ENCODE data around the gene C1orf159. TPM values are rescaled to one million over a fixed set of nuclear protein-coding genes. Genes with fewer than 3 reads are reported as not detected.
"Not testable (repeated sequence)": the region's sequence is repeated elsewhere in the genome, so short reads cannot be mapped to it uniquely, and the experiment has no call there.

C1orf159 gene
- polyA plus RNA-seq, 2 of the 4 experiments (the other 2 are of a cell fraction): 4.0 to 10.2 TPM

DNA sequence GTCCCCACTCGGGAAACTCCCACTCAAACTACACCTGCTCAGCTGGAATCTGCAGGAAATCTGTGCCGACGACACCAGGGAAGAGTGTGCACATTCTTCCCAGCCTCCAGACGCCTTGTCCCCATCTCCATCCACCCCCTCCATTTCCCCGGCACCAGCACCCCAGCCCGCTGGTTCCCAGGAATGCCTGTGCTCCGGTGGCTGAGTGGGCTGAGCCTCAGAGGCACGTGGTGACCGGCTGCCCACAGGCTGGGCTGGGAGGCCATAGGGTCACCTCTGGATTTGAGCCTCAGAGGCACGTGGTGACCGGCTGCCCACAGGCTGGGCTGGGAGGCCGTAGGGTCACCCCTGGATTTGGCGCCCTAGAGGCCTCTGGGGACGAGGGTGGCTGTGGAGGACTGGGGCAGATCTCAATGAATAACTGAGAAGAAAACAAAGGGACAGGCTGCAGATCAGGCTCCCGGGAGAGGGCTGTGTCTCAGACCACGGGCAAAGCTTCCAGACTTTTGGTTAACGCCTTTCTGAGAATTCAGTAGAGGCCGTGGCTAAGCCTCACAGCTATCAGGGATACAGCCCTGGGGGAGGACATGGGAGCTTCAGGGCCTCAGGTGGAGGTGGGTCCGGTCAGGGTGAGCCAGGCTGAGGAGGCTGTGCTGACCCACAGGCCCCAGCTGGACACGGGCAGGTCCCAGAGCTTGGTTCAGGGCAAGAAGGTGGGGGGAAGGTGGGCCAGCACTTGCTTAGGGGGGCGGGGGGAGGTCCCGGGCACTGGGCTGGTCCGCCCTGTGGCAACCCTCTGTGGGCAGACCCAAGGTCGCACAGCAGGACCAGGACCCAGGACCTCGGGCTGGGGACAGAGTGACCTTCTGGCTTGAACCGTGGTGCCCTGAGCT is 40.5 kb upstream of the C1orf159 start (continued):
- TF ChIP-seq REST (IDR thresholded peaks at IDR 0.05): no peak
- TF ChIP-seq, protein P1, sequence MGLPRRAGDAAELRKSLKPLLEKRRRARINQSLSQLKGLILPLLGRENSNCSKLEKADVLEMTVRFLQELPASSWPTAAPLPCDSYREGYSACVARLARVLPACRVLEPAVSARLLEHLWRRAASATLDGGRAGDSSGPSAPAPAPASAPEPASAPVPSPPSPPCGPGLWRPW (IDR thresholded peaks at IDR 0.05): no peak

DNA sequence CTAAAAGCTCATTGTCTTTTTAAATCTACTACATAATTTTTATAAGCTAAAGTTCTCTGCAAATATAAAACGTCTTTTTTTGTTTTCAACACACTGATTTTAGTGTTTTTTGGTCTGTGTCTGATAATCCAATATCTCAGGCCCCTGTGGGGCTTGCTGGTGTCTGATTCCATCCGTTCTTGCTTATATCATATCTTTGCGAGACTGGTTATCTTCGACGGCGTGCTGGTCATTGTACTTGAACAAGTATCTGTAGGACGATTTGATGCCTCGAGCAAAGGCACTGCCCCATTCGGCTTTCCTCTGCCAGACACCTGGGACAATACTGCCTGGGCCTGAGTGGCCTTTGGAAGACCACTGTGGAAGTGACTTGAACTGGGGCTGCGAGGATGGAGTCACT is 39.4 kb upstream of the C1orf159 start:
- Histone ChIP-seq H3K4me2 (no peak overlapping the region), H3K9me3 (no peaks in the 10 kb centered on the region), H3K4me1 (peaks cover 12% of the 10 kb centered on the region), H3K4me3 (no peak overlapping the region), H3K27ac (no peak overlapping the region)
- 70% methylated on average over 9 of the region's 10 CpGs for WGBS (ENCODE audit: missing lambda C conversion rate)
- TF ChIP-seq RCOR1 (IDR thresholded peaks at IDR 0.05; ENCODE audit: low read depth, low read length): no peak
- TF ChIP-seq EP300 (IDR thresholded peaks at IDR 0.05): no peak
- TF ChIP-seq CBX2 (IDR thresholded peaks at IDR 0.05; ENCODE audit: borderline replicate concordance, low read depth): no peak
- TF ChIP-seq ZFP36 (IDR thresholded peaks at IDR 0.05; ENCODE audit: borderline replicate concordance, partially characterized antibody): no peak
- TF ChIP-seq, protein P2, sequence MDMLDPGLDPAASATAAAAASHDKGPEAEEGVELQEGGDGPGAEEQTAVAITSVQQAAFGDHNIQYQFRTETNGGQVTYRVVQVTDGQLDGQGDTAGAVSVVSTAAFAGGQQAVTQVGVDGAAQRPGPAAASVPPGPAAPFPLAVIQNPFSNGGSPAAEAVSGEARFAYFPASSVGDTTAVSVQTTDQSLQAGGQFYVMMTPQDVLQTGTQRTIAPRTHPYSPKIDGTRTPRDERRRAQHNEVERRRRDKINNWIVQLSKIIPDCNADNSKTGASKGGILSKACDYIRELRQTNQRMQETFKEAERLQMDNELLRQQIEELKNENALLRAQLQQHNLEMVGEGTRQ (IDR thresholded peaks at IDR 0.05): no peak
- TF ChIP-seq CHD4 (IDR thresholded peaks at IDR 0.05; ENCODE audit: borderline replicate concordance): no peak
- TF ChIP-seq RFX5 (IDR thresholded peaks at IDR 0.05): no peak
- TF ChIP-seq NR3C1 (IDR thresholded peaks at IDR 0.05): no peak
- CTCF ChIA-PET: interaction anchor here (1.0 kb wide), 1 partner anchor 76 kb away, joined by 3 read pairs; no protein-coding TSS in a partner anchor
- ATAC-seq (no peak), FAIRE-seq (no peak), DNase-seq (ENCODE audit: low read depth in 1 of 2, low spot score in 1 of 2) (no peak)
- POLR2A ChIA-PET: no interaction called here

GRCh38 chr1:1153874-1154273 is 38.0 kb upstream of the C1orf159 start:
- FAIRE-seq (no peak), DNase-seq (ENCODE audit: low read depth in 1 of 2, low spot score in 1 of 2) (no peak), ATAC-seq (no peak)
- POLR2A ChIA-PET: no interaction called here
- H3K4me3 ChIP-seq: no peak overlapping the region
- TF ChIP-seq ZFP36 (IDR thresholded peaks at IDR 0.05; ENCODE audit: borderline replicate concordance, partially characterized antibody): no peak
- no peak for TF ChIP-seq TFCP2L1 (CRISPR knock-in tag; IDR thresholded peaks at IDR 0.05)
- no peak for TF ChIP-seq BHLHE40 (IDR thresholded peaks at IDR 0.05; ENCODE audit: low read depth, low read length)
- TF ChIP-seq HOXA7 (CRISPR knock-in tag; IDR thresholded peaks at IDR 0.05): no peak
- TF ChIP-seq FOXS1 (CRISPR knock-in tag; IDR thresholded peaks at IDR 0.05): no peak
- CTCF ChIA-PET: interaction anchor here (1.5 to 1.9 kb wide), 2 partner anchors 32 to 33 kb away, joined by 3 to 8 read pairs; no protein-coding TSS in a partner anchor
- 13% methylated on average over 4 of the region's 4 CpGs for WGBS (ENCODE audit: missing lambda C conversion rate)
- no peak overlapping the region for H3K4me2 ChIP-seq
- H3K4me1 ChIP-seq: peaks cover 12% of the 10 kb centered on the region
- H3K27ac ChIP-seq: no peak overlapping the region
- H3K9me3 ChIP-seq: no peaks in the 10 kb centered on the region

DNA sequence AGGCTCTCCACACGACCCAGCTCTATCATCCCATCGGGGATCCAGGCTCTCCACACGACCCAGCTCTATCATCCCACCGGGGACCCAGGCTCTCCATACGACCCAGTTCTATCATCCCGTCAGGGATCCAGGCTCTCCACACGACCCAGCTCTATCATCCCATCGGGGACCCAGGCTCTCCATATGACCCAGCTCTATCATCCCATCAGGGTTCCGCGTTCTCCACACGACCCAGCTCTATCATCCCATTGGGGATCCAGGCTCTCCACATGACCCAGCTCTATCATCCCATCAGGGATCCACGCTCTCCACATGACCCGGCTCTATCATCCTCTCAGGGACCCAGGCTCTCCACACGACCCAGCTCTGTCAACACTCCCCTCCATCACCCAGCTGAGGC is 37.3 kb upstream of the C1orf159 start:
- H3K4me2 ChIP-seq; H3K27ac ChIP-seq; DNase-seq (ENCODE audit: low read depth in 1 of 2, low spot score in 1 of 2); POLR2A ChIA-PET; FAIRE-seq; H3K4me3 ChIP-seq; H3K9me3 ChIP-seq; H3K4me1 ChIP-seq; ATAC-seq: not testable (repeated sequence)
- WGBS (ENCODE audit: missing lambda C conversion rate): 65% methylated on average over 10 of the region's 14 CpGs
- CTCF ChIA-PET: interaction anchor here (1.5 to 1.9 kb wide), 2 partner anchors 31 to 32 kb away, joined by 3 to 8 read pairs; no protein-coding TSS in a partner anchor

DNA sequence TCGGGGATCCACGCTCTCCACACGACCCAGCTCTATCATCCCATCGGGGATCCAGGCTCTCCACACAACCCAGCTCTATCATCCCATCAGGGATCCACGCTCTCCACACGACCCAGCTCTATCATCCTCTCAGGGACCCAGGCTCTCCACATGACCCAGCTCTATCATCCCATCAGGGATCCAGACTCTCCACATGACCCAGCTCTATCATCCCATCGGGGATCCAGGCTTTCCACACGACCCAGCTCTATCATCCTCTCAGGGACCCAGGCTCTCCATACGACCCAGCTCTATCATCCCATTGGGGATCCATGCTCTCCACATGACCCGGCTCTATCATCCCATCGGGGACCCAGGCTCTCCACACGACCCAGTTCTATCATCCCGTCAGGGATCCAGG is 36.5 kb upstream of the C1orf159 start:
- CTCF ChIA-PET: interaction anchor here (0.6 to 1.9 kb wide), 3 partner anchors 23 to 32 kb away, joined by 3 to 8 read pairs (median 3); no protein-coding TSS in a partner anchor
- H3K4me1 ChIP-seq; H3K4me2 ChIP-seq; H3K27ac ChIP-seq; H3K4me3 ChIP-seq; ATAC-seq; FAIRE-seq; POLR2A ChIA-PET; DNase-seq (ENCODE audit: low read depth in 1 of 2, low spot score in 1 of 2); H3K9me3 ChIP-seq: not testable (repeated sequence)
- WGBS (ENCODE audit: missing lambda C conversion rate): 75% methylated on average over 11 of the region's 13 CpGs
